ENCODE data around the gene PSMF1.

The PSMF1 gene

GRCh38 chr20:1107176-1107575 is 11.2 kb upstream of the PSMF1 start:
- TF ChIP-seq, protein P1, sequence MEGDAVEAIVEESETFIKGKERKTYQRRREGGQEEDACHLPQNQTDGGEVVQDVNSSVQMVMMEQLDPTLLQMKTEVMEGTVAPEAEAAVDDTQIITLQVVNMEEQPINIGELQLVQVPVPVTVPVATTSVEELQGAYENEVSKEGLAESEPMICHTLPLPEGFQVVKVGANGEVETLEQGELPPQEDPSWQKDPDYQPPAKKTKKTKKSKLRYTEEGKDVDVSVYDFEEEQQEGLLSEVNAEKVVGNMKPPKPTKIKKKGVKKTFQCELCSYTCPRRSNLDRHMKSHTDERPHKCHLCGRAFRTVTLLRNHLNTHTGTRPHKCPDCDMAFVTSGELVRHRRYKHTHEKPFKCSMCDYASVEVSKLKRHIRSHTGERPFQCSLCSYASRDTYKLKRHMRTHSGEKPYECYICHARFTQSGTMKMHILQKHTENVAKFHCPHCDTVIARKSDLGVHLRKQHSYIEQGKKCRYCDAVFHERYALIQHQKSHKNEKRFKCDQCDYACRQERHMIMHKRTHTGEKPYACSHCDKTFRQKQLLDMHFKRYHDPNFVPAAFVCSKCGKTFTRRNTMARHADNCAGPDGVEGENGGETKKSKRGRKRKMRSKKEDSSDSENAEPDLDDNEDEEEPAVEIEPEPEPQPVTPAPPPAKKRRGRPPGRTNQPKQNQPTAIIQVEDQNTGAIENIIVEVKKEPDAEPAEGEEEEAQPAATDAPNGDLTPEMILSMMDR (IDR thresholded peaks at IDR 0.05): no peak

DNA sequence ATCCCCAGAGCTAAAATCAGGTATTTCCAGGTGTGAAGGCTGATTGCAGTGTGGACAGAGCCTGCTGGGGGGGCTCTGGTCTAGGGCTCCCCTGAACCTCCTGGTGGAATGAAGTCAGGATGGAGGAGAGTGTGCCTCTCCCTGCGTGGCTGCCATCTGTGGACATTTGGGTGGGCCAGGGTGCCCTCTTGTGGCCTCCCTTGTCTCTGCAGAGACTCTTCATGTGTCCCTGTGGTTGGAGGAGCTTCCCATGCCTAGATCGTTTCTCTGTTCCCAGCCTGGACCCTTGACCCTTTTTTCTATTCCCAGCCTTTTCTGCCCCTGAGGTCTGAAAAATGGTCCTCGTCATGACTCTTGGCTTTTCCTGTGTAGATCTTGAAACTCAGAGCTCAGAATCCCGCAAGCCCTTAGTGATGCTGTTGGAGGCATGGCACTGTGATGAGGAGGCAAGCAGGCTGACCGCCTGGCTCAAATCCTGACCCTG is 9.9 kb upstream of the PSMF1 start:
- TF ChIP-seq, protein P1 (IDR thresholded peaks at IDR 0.05): peak; percentile 82

- TF ChIP-seq, protein P1 (IDR thresholded peaks at IDR 0.05): no peak
Observed at GRCh38 chr20:1112908-1113307, 5.5 kb upstream of the PSMF1 start.

- TF ChIP-seq, protein P1 (IDR thresholded peaks at IDR 0.05): no peak
Observed at GRCh38 chr20:1118004-1118335, 432 bp upstream of the PSMF1 start.

DNA sequence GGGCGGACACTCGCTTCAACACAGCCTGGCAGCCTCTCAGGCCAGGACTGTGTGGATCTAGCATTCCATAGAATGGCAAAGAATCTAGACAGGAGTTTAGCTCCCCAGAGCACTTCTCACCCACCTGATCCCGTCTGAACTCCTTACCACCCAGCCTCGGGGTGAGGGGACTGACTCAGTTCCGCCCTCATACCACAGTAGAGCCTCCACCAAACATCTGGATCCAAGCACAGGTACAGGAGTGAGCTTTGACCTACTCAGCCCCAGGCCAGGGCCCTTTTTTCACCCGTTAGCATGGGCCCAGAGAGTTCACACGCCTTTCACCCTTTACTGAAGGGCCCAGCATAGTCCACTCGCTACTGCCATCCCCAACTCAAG is 715 bp downstream of the PSMF1 start:
- TF ChIP-seq, protein P1 (IDR thresholded peaks at IDR 0.05): no peak

DNA sequence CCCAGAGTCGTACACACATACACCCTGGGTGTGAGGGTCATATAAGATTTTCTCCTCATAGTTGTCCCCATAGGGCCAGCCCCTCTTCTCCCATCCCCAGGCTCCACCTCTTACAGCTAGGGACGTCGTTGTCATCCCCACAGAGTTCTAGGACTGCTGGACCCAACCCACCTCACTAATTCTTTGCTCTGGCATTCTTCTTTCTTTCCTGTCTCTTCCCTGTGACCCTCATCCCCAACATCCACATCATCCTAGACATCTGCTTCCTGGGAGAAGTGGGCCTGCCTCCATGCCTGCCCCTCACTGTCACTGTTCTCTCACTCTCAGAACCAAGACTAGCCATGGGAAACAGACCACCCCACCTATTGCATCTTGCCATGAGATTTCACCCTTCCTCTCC is 1.1 kb downstream of the PSMF1 start:
- TF ChIP-seq, protein P1 (IDR thresholded peaks at IDR 0.05): no peak

- TF ChIP-seq, protein P1 (IDR thresholded peaks at IDR 0.05): no peak
Observed at GRCh38 chr20:1121429-1121828, 3.0 kb downstream of the PSMF1 start.

Data from LNCAP (cell line).